Uterus (tissue), 4 donors: ENCODE measurements around the gene SIPA1L3. TPM values are rescaled to one million over a fixed set of nuclear protein-coding genes. Genes with fewer than 3 reads are reported as not detected.

ENCODE experiments used
- DNase-seq, 2 donors: peaks; one replicate each; pipeline ENCODE4 v3.0.0-alpha.2; 2019 to 2020
- H3K27ac ChIP-seq, 2 donors: fragments of 200-600 bp; sonication (generic); 1 replicate in 1 of 2; 2 replicates in 1 of 2; pipeline ENCODE4 v1.5.1; 2016 to 2018
- H3K27me3 ChIP-seq, 2 donors: fragments of 200-600 bp; sonication (generic); one replicate each; pipeline ENCODE4 v1.5.1; 2018 to 2019; ENCODE audit warnings: control low read depth in 1 of 2
- H3K36me3 ChIP-seq, 2 donors: fragments of 200-600 bp; sonication (generic); one replicate each; pipeline ENCODE4 v1.5.1; 2019; ENCODE audit warnings: control low read depth in 1 of 2
- H3K4me1 ChIP-seq, 2 donors: fragments of 200-600 bp; sonication (generic); one replicate each; pipeline ENCODE4 v1.5.1; 2018 to 2019; ENCODE audit warnings: control low read depth in 1 of 2
- H3K4me3 ChIP-seq, 2 donors: fragments of 200-600 bp; sonication (generic); 1 replicate in 1 of 2; 2 replicates in 1 of 2; pipeline ENCODE4 v1.5.1; 2018 to 2019; ENCODE audit warnings: mild to moderate bottlenecking in 1 of 2
- H3K9me3 ChIP-seq, 2 donors: fragments of 200-600 bp; sonication (generic); one replicate each; pipeline ENCODE4 v1.5.1; 2019; ENCODE audit warnings: control low read depth in 1 of 2
- CTCF ChIP-seq, 4 experiments: fragments of 200-600 bp in 2 of 4; fragments of 450-650 bp in 2 of 4; sonication (generic) in 2 of 4; IDR thresholded peaks; one replicate each; pipeline ENCODE4 v1.5.1; 2016 to 2019; ENCODE audit warnings: antibody characterized with exemption in 4 of 4, mild to moderate bottlenecking in 2 of 4, moderate library complexity in 1 of 4
- POLR2A ChIP-seq, 2 donors: fragments of 450-650 bp; IDR thresholded peaks; one replicate each; pipeline ENCODE4 v1.6.1; 2016; ENCODE audit warnings: antibody characterized with exemption in 2 of 2, mild to moderate bottlenecking in 1 of 2, moderate library complexity in 1 of 2
- intact Hi-C: fragments of 100-400 bp; cut with DNase I; formaldehyde crosslinking; loops from one replicate; pipeline ENCODE4 v1.15.1; 2023; ENCODE audit warnings: low total_unique reads
- total RNA-seq, 4 donors: library from RNA; depleted of rRNA in 3 of 4; stranded (reverse); fragments of >200 nt in 3 of 4; gene quantifications; one replicate each; pipeline versions ENCODE4 v1.1.0 to v1.2.4, GENCODE V29; 2014 to 2023
- donor health status: DM: yes; HTN: yes; CAD: no.

The SIPA1L3 gene
- total RNA-seq, 4 donors from 2014 or later = 11.5 to 41.8 (median 21.5) TPM

- intact Hi-C loops = no loop called here
- H3K4me1 ChIP-seq = no peaks in the 10 kb centered on the region
Measured at GRCh38 chr19:38245826-38246498, 339.0 kb downstream of the SIPA1L3 start.

GRCh38 chr19:38247126-38247525 is 340.1 kb downstream of the SIPA1L3 start:
- Histone ChIP-seq H3K4me1 (no peaks in the 10 kb centered on the region), H3K9me3 (no peaks in the 10 kb centered on the region), H3K27me3 (no peaks in the 10 kb centered on the region), H3K27ac (peak overlapping the region in 1 of 2 donors; percentile 25), H3K4me3 (no peak overlapping the region), H3K36me3 (no peaks in the 10 kb centered on the region)
- no peak for DNase-seq
- intact Hi-C loops = no loop called here
- TF ChIP-seq POLR2A (IDR thresholded peaks at IDR 0.05) = no peak
- TF ChIP-seq CTCF (IDR thresholded peaks at IDR 0.05) = no peak

More at GRCh38 chr19:38245826-38246498, 339.0 kb downstream of the SIPA1L3 start:
- Histone ChIP-seq H3K27ac (peak overlapping the region; percentile 25 to 53), H3K9me3 (no peaks in the 10 kb centered on the region), H3K4me3 (no peak overlapping the region), H3K27me3 (no peaks in the 10 kb centered on the region), H3K36me3 (no peaks in the 10 kb centered on the region)
- no peak for DNase-seq
- no peak for TF ChIP-seq POLR2A (IDR thresholded peaks at IDR 0.05)
- TF ChIP-seq CTCF (IDR thresholded peaks at IDR 0.05) = no peak

GRCh38 chr19:38247734-38248268 is 340.8 kb downstream of the SIPA1L3 start:
- Histone ChIP-seq H3K4me1 (peaks cover 0 to 3% of the 10 kb centered on the region in 2 donors), H3K36me3 (no peaks in the 10 kb centered on the region), H3K9me3 (no peaks in the 10 kb centered on the region), H3K27me3 (no peaks in the 10 kb centered on the region), H3K4me3 (no peak overlapping the region), H3K27ac (peak overlapping the region; percentile 7 to 92)
- intact Hi-C loops = no loop called here
- TF ChIP-seq CTCF (IDR thresholded peaks at IDR 0.05) = no peak
- no peak for TF ChIP-seq POLR2A (IDR thresholded peaks at IDR 0.05)
- no peak for DNase-seq

GRCh38 chr19:38248421-38248820 is 341.4 kb downstream of the SIPA1L3 start:
- intact Hi-C loops = no loop called here
- Histone ChIP-seq H3K27me3 (no peaks in the 10 kb centered on the region), H3K4me1 (peaks cover 0 to 7% of the 10 kb centered on the region in 2 donors), H3K36me3 (no peaks in the 10 kb centered on the region), H3K9me3 (no peaks in the 10 kb centered on the region), H3K4me3 (no peak overlapping the region), H3K27ac (peak overlapping the region; percentile 7 to 92)
- DNase-seq = no peak
- TF ChIP-seq POLR2A (IDR thresholded peaks at IDR 0.05) (no peak), CTCF (IDR thresholded peaks at IDR 0.05) (no peak)

GRCh38 chr19:38250428-38250820 is 343.4 kb downstream of the SIPA1L3 start:
- Histone ChIP-seq H3K4me3 (no peak overlapping the region), H3K36me3 (no peaks in the 10 kb centered on the region), H3K27ac (peak overlapping the region; percentile 92), H3K4me1 (peaks cover 0 to 9% of the 10 kb centered on the region in 2 donors), H3K27me3 (no peaks in the 10 kb centered on the region), H3K9me3 (no peaks in the 10 kb centered on the region)
- no peak for TF ChIP-seq CTCF (IDR thresholded peaks at IDR 0.05)
- TF ChIP-seq POLR2A (IDR thresholded peaks at IDR 0.05) = no peak
- intact Hi-C loops = no loop called here
- DNase-seq = no peak
